ENCODE results near the gene ANKLE2.

- no peak for TF ChIP-seq CTCF (IDR thresholded peaks at IDR 0.05)
- no peak for TF ChIP-seq EZH2 (IDR thresholded peaks at IDR 0.05)
- no peak for TF ChIP-seq EZH2phosphoT487 (IDR thresholded peaks at IDR 0.05)
Observed at GRCh38 chr12:132720606-132721345, 40.9 kb downstream of the ANKLE2 start.
